WI38 (cell line): Measurements from ENCODE around the gene PPDPF.

Experiments
- H3K4me3 ChIP-seq: 2 replicates; pipeline ENCODE4 v1.5.1; 2011; ENCODE audit warnings: low read depth, mild to moderate bottlenecking, control low read depth, low read length
- CTCF ChIP-seq: IDR thresholded peaks from 2 replicates; pipeline ENCODE4 v1.5.1; 2012; ENCODE audit warnings: low read depth, mild to moderate bottlenecking, control low read depth, low read length

PPDPF gene

GRCh38 chr20:63520934-63521601 is 503 bp downstream of the PPDPF start:
- TF ChIP-seq CTCF: no peak
- H3K4me3 ChIP-seq: peak overlapping the region; percentile 89

- no peak for TF ChIP-seq CTCF
- peak overlapping the region; percentile 89 for H3K4me3 ChIP-seq
Measured at GRCh38 chr20:63521602-63522001, 1.0 kb downstream of the PPDPF start.

- H3K4me3 ChIP-seq: peak overlapping the region; percentile 89
- TF ChIP-seq CTCF: no peak
Measured at GRCh38 chr20:63522091-63522868, 1.7 kb downstream of the PPDPF start.

- TF ChIP-seq CTCF: no peak
- no peak overlapping the region for H3K4me3 ChIP-seq
Measured at GRCh38 chr20:63522981-63523611, 2.5 kb downstream of the PPDPF start.

GRCh38 chr20:63525185-63525584 is 4.6 kb downstream of the PPDPF start:
- no peak for TF ChIP-seq CTCF
- H3K4me3 ChIP-seq: no peak overlapping the region

GRCh38 chr20:63525971-63526370 is 5.4 kb downstream of the PPDPF start:
- H3K4me3 ChIP-seq: no peak overlapping the region
- no peak for TF ChIP-seq CTCF

GRCh38 chr20:63527184-63527583 is 6.6 kb downstream of the PPDPF start:
- no peak overlapping the region for H3K4me3 ChIP-seq
- no peak for TF ChIP-seq CTCF
